ENCODE measurements around the gene SLC25A25.

DNA sequence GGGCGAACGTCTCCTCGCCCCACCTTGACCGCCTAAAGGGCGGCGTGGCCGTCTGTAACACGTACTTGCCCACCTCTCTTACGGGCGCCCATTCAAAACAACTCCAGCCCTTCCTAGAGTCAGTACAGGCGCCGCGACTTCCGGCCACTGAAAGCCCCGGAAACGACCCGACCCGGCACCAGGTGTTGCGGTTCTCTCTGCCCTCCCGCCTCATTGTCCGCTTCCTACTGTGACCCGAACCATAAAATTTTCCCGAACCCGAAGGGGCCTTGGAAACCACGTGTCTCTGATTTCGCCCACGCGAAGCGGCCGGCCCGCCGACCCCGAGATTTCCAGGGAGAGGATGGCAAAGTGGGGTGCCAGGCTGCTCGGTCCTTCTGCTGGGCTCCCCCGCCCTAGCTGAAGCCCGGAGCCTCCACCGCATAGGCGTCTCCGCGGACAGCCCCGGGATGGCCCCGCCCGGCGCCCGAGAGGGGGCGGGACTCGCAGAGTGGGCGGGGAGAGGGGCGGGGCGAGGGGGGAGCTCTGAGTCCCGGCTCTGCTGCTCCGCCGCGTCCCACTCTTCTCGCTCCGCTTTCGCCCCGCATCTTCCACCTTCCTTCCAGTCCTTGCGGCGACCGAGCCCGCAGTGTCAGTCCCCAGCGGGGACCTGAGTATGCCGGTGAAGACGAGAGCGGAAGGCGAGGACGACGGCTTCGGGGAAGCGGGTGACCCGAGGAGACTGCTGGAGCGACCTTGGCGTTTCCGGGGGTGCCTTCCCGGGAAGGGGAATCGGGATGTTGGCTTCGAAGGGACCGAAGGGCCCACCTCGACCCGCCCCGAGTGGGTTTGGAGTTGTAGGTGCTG is 60.2 kb downstream of the SLC25A25 start:
- no peak for TF ChIP-seq EZH2 (IDR thresholded peaks at IDR 0.05; ENCODE audit: insufficient read depth, poor library complexity, severe bottlenecking)
- no peak for TF ChIP-seq EZH2phosphoT487 (IDR thresholded peaks at IDR 0.05; ENCODE audit: insufficient read depth, low read depth)
